Left lung (tissue), 10 donors: ENCODE data around the gene ELL. TPM values are rescaled to one million over a fixed set of nuclear protein-coding genes. Genes with fewer than 3 reads are reported as not detected.

Experiments used
- ATAC-seq: fragments of 200-7000 bp; cut with Tn5 transposase; one replicate; pipeline ENCODE4 v1.9.1; 2020; ENCODE audit warnings: moderate library complexity
- DNase-seq, 4 donors: peaks; one replicate each; pipeline ENCODE4 v3.0.0-alpha.2; 2013 to 2020
- H3K27ac ChIP-seq, 2 donors: fragments of 200-600 bp; sonication (generic) in 1 of 2; one replicate each; pipeline versions ENCODE4 v1.5.0 to v1.8.0; 2020 to 2021
- H3K27me3 ChIP-seq, 2 donors: fragments of 200-600 bp; sonication (generic) in 1 of 2; one replicate each; pipeline versions ENCODE4 v1.5.0 to v1.8.0; 2020 to 2021
- H3K36me3 ChIP-seq, 2 donors: fragments of 200-600 bp; sonication (generic) in 1 of 2; one replicate each; pipeline versions ENCODE4 v1.5.0 to v1.8.0; 2020 to 2021
- H3K4me1 ChIP-seq, 2 donors: fragments of 200-600 bp; one replicate each; pipeline ENCODE4 v1.8.0; 2021
- H3K4me3 ChIP-seq, 2 donors: fragments of 200-600 bp; sonication (generic) in 1 of 2; one replicate each; pipeline versions ENCODE4 v1.5.0 to v1.8.0; 2020 to 2021; ENCODE audit warnings: mild to moderate bottlenecking in 1 of 2
- H3K9me3 ChIP-seq, 2 donors: fragments of 200-600 bp; sonication (generic) in 1 of 2; one replicate each; pipeline versions ENCODE4 v1.5.0 to v1.8.0; 2020 to 2021
- CTCF ChIP-seq, 2 donors: fragments of 200-600 bp; sonication (generic) in 1 of 2; IDR thresholded peaks; one replicate each; pipeline versions ENCODE4 v1.5.0 to v1.8.0; 2021; ENCODE audit warnings: antibody characterized with exemption in 2 of 2
- intact Hi-C, 2 donors: fragments of 100-400 bp; cut with DNase I; formaldehyde crosslinking; loops; one replicate each; pipeline versions ENCODE4 v1.11.2 to v1.14.2; 2022
- polyA plus RNA-seq, 6 donors: library from polyadenylated mRNA; unstranded; fragments of 120-200 nt; gene quantifications; one replicate each; pipeline ENCODE4 v1.2.1, GENCODE V29; 2013; ENCODE audit not compliant: insufficient read length in 6 of 6
- total RNA-seq, 2 donors: library from RNA; stranded (reverse); fragmentation: NEBNext Ultra II Directional; extraction: Animal tissue kit (Norgen Biotek cat#: 25700); gene quantifications; one replicate each; pipeline ENCODE4 v1.2.1, GENCODE V29; 2021
- donor health status: DM: no; HTN: yes; CAD: no.
- donor health status: DM: no; HTN: no; CAD: no.

Gene ELL
- total and polyA plus RNA-seq, 8 donors: 8.5 to 22.9 (median 9.9) TPM

DNA sequence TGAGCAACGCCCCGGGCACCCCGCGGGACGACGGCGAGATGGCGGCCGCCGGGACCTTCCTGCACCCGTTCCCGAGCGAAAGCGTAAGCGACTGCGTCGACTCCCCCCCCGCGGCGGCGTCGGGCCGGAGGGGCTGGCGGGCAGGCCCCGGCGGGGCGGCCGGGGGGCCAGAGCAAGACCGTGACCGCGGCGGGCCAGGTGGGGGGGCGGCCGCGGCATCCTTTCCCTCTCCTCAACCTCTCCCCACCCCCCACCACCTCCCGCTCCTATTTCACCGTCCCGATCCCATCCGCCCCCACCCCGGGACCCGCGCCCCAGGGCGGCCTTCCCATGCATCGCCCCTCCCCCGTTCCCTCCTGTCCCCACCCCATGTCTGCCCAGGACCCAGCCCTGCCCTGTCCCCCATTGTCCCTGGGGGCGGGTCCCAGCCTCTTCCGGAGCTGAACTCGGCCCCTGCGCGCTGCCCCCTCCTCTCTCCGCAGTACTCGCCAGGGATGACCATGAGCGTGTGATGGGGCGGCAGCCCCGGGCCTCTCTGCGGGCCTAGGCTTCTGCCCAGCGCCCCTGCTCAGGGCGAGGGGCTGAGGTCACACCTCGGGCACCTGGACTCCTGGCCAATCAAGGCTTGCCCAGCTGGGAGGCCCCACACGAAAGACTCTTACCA, 88.0 kb downstream of the ELL start:
- ATAC-seq (no peak), DNase-seq (peak in 1 of 4 donors; percentile 65)
- Histone ChIP-seq H3K4me1 (peaks cover 19 to 63% of the 10 kb centered on the region in 2 donors), H3K27ac (peak overlapping the region in 1 of 2 donors; percentile 19), H3K4me3 (peak overlapping the region; percentile 36 to 37), H3K9me3 (no peaks in the 10 kb centered on the region), H3K27me3 (peaks cover 0 to 65% of the 10 kb centered on the region in 2 donors), H3K36me3 (peaks cover 0 to 12% of the 10 kb centered on the region in 2 donors)
- intact Hi-C loops: no loop called here
- TF ChIP-seq CTCF (IDR thresholded peaks at IDR 0.05): no peak

GRCh38 chr19:18433015-18433691, 88.7 kb downstream of the ELL start:
- Histone ChIP-seq H3K36me3 (peaks cover 0 to 15% of the 10 kb centered on the region in 2 donors), H3K4me1 (peaks cover 15 to 63% of the 10 kb centered on the region in 2 donors), H3K4me3 (peak overlapping the region; percentile 36 to 37), H3K27ac (peak overlapping the region in 1 of 2 donors; percentile 19), H3K27me3 (peaks cover 0 to 61% of the 10 kb centered on the region in 2 donors), H3K9me3 (no peaks in the 10 kb centered on the region)
- DNase-seq (peak in 2 of 4 donors; percentile 35 to 64), ATAC-seq (peak; percentile 1)
- TF ChIP-seq CTCF (IDR thresholded peaks at IDR 0.05): no peak
- intact Hi-C loops: no loop called here

GRCh38 chr19:18432275-18433014, 89.4 kb downstream of the ELL start:
- intact Hi-C loops: no loop called here
- H3K9me3 ChIP-seq: no peaks in the 10 kb centered on the region
- peaks cover 0 to 54% of the 10 kb centered on the region in 2 donors for H3K27me3 ChIP-seq
- peak overlapping the region in 1 of 2 donors; percentile 19 for H3K27ac ChIP-seq
- H3K4me3 ChIP-seq: peak overlapping the region in 1 of 2 donors; percentile 37
- peaks cover 0 to 18% of the 10 kb centered on the region in 2 donors for H3K36me3 ChIP-seq
- TF ChIP-seq CTCF (IDR thresholded peaks at IDR 0.05): no peak
- ATAC-seq (no peak), DNase-seq (no peak)
- peaks cover 15 to 57% of the 10 kb centered on the region in 2 donors for H3K4me1 ChIP-seq

DNA sequence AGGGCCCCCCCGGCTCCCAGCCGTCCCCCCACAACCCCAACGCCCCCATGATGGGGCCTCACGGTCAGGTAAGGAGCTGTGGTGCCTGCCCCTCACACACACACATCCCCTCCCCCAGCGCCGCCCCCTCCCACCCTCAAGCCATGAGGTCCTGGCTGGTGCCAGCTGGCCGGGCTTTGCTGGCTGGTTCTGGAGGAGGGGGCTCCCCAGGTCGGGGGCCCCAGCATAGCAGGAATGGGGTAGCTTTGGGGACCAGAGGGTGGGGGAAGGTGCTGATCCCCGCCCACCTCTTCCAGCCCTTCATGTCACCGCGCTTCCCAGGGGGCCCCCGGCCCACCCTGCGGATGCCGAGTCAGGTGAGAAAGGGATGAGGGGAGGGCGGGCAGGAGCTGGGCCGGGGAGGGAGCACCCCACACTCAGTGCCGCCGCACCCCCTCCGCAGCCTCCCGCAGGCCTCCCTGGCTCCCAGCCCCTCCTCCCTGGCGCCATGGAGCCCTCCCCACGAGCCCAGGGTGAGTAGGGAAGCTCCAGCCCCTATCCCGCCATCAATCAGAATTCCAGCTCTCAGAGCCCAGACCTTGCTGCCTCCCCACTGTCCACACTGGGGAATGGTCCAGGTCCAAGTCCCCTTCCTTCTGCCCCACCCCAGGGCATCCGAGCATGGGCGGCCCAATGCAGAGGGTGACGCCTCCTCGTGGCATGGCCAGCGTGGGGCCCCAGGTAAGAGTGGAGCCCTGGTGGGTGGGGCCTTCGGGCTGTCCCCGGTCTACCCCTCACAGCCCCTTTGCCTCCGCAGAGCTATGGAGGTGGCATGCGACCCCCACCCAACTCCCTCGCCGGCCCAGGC, 90.3 kb downstream of the ELL start:
- DNase-seq (no peak), ATAC-seq (no peak)
- Histone ChIP-seq H3K4me1 (peaks cover 15 to 49% of the 10 kb centered on the region in 2 donors), H3K4me3 (no peak overlapping the region), H3K9me3 (no peaks in the 10 kb centered on the region), H3K27me3 (peaks cover 0 to 45% of the 10 kb centered on the region in 2 donors), H3K27ac (no peak overlapping the region), H3K36me3 (peaks cover 0 to 18% of the 10 kb centered on the region in 2 donors)
- intact Hi-C loops: no loop called here
- no peak for TF ChIP-seq CTCF (IDR thresholded peaks at IDR 0.05)
